OCI-LY1 (cell line): ENCODE data around the gene CD93.

Source experiments
- H2AFZ ChIP-seq: fragments of 200-600 bp; sonication (generic), shearing (Covaris generic); 2 replicates; pipeline ENCODE4 v1.6.0; 2014; ENCODE audit warnings: antibody characterized with exemption, mild to moderate bottlenecking, low read length
- H3F3A ChIP-seq: fragments of 200-600 bp; sonication (generic), shearing (Covaris generic); 2 replicates; pipeline ENCODE4 v1.6.0; 2014; ENCODE audit warnings: mild to moderate bottlenecking, antibody characterized with exemption, low read length, moderate library complexity; ENCODE audit not compliant: insufficient read depth
- H3K27ac ChIP-seq: fragments of 200-600 bp; sonication (generic); 2 replicates; pipeline ENCODE4 v1.5.1; 2014; ENCODE audit warnings: low read length, mixed run types, mild to moderate bottlenecking, low read depth; ENCODE audit not compliant: poor library complexity, severe bottlenecking
- H3K27me3 ChIP-seq: fragments of 200-600 bp; sonication (generic); 2 replicates; pipeline ENCODE4 v1.6.0; 2014; ENCODE audit warnings: antibody characterized with exemption, mild to moderate bottlenecking, low read length, moderate library complexity; ENCODE audit not compliant: insufficient read depth
- H3K36me3 ChIP-seq: fragments of 200-600 bp; sonication (generic); 2 replicates; pipeline ENCODE4 v1.6.1; 2014; ENCODE audit warnings: mild to moderate bottlenecking, antibody characterized with exemption, low read length, moderate library complexity, mixed read lengths; ENCODE audit not compliant: insufficient read depth
- H3K4me1 ChIP-seq: fragments of 200-600 bp; sonication (generic); 2 replicates; pipeline ENCODE4 v1.5.1; 2014; ENCODE audit warnings: mild to moderate bottlenecking, low read length, moderate library complexity; ENCODE audit not compliant: insufficient read depth, severe bottlenecking
- H3K4me2 ChIP-seq: fragments of 200-600 bp; sonication (generic), shearing (Covaris generic); 2 replicates; pipeline ENCODE4 v1.6.1; 2014; ENCODE audit warnings: low read length
- H3K4me3 ChIP-seq: fragments of 200-600 bp; sonication (generic); 2 replicates; pipeline ENCODE4 v1.5.1; 2014; ENCODE audit warnings: low read length, low read depth, mild to moderate bottlenecking, mixed read lengths; ENCODE audit not compliant: poor library complexity, severe bottlenecking
- H3K79me2 ChIP-seq: fragments of 200-600 bp; shearing (Covaris generic); 2 replicates; pipeline ENCODE4 v1.6.1; 2016; ENCODE audit warnings: mixed run types, low read length, mixed read lengths; ENCODE audit not compliant: insufficient read depth
- H3K9ac ChIP-seq: fragments of 200-600 bp; sonication (generic), shearing (Covaris generic); 2 replicates; pipeline ENCODE4 v1.6.1; 2014; ENCODE audit warnings: mild to moderate bottlenecking, low read length, mixed read lengths
- H3K9me2 ChIP-seq: fragments of 200-600 bp; sonication (generic), shearing (Covaris generic); 2 replicates; pipeline ENCODE4 v1.6.1; 2014; ENCODE audit warnings: low read depth, mild to moderate bottlenecking, low read length, mixed read lengths
- H3K9me3 ChIP-seq: fragments of 200-600 bp; shearing (Covaris generic); 2 replicates; pipeline ENCODE4 v1.6.1; 2014; ENCODE audit warnings: low read length, mixed read lengths
- H4K20me1 ChIP-seq: fragments of 200-600 bp; sonication (generic), shearing (Covaris generic); 2 replicates; pipeline ENCODE4 v1.6.0; 2016; ENCODE audit warnings: mild to moderate bottlenecking, low read length; ENCODE audit not compliant: insufficient read depth
- CTCF ChIP-seq: fragments of 200-600 bp; sonication (generic), shearing (Covaris generic); IDR thresholded peaks from 2 replicates; pipeline ENCODE4 v1.5.1; 2017; ENCODE audit warnings: mild to moderate bottlenecking, antibody characterized with exemption, low read length, moderate library complexity, mixed read lengths
- EZH2 ChIP-seq: fragments of 200-600 bp; sonication (generic), shearing (Covaris generic); IDR thresholded peaks from 2 replicates; pipeline ENCODE4 v1.8.0; 2017; ENCODE audit warnings: borderline replicate concordance, mixed run types, mild to moderate bottlenecking, antibody characterized with exemption, low read length, moderate library complexity, mixed read lengths

Gene CD93

GRCh38 chr20:23132293-23132929 is 46.3 kb upstream of the CD93 start:
- H3K4me2 ChIP-seq: no peak overlapping the region
- no peaks in the 10 kb centered on the region for H3K9me2 ChIP-seq
- H3K9me3 ChIP-seq: no peaks in the 10 kb centered on the region
- H3K9ac ChIP-seq: no peak overlapping the region
- no peaks in the 10 kb centered on the region for H3K36me3 ChIP-seq
- H3K27ac ChIP-seq: no peak overlapping the region
- H3K4me1 ChIP-seq: no peaks in the 10 kb centered on the region
- H4K20me1 ChIP-seq: no peaks in the 10 kb centered on the region
- H2AFZ ChIP-seq: no peak overlapping the region
- H3K27me3 ChIP-seq: peaks cover 3% of the 10 kb centered on the region; the same call in 1 of the 2 replicates
- no peaks in the 10 kb centered on the region for H3F3A ChIP-seq
- H3K4me3 ChIP-seq: no peak overlapping the region
- TF ChIP-seq CTCF (no peak), EZH2 (no peak)
- no peaks in the 10 kb centered on the region for H3K79me2 ChIP-seq

- Histone ChIP-seq H3K27me3 (peaks cover 3% of the 10 kb centered on the region; the same call in 1 of the 2 replicates), H3K4me2 (no peak overlapping the region), H4K20me1 (no peaks in the 10 kb centered on the region), H3K4me1 (no peaks in the 10 kb centered on the region), H3K27ac (no peak overlapping the region), H3F3A (no peaks in the 10 kb centered on the region), H3K9me3 (no peaks in the 10 kb centered on the region), H3K79me2 (no peaks in the 10 kb centered on the region), H3K4me3 (no peak overlapping the region), H2AFZ (no peak overlapping the region), H3K9ac (no peak overlapping the region), H3K9me2 (no peaks in the 10 kb centered on the region), H3K36me3 (no peaks in the 10 kb centered on the region)
- no peak for TF ChIP-seq EZH2
- TF ChIP-seq CTCF: no peak
Observed at GRCh38 chr20:23131766-23132165, 45.6 kb upstream of the CD93 start.

GRCh38 chr20:23130622-23131140 is 44.6 kb upstream of the CD93 start:
- Histone ChIP-seq H3K36me3 (no peaks in the 10 kb centered on the region), H2AFZ (no peak overlapping the region), H3K27ac (no peak overlapping the region), H3K79me2 (no peaks in the 10 kb centered on the region), H3K9ac (no peak overlapping the region), H3K9me2 (no peaks in the 10 kb centered on the region), H3K4me1 (no peaks in the 10 kb centered on the region), H3K9me3 (no peaks in the 10 kb centered on the region), H3K4me2 (no peak overlapping the region), H3K27me3 (peaks cover 3% of the 10 kb centered on the region), H3K4me3 (no peak overlapping the region), H3F3A (no peaks in the 10 kb centered on the region), H4K20me1 (no peaks in the 10 kb centered on the region)
- no peak for TF ChIP-seq EZH2
- no peak for TF ChIP-seq CTCF
